ENCODE measurements around the gene RASD1. TPM values are rescaled to one million over a fixed set of nuclear protein-coding genes. Genes with fewer than 3 reads are reported as not detected.
A peak's percentile ranks its signal among the peaks of the same experiment; 100 is the strongest.

The RASD1 gene
- total RNA-seq, 1 experiment from 2014 or later, result 5.7 TPM

GRCh38 chr17:17523001-17523730, 27.0 kb upstream of the RASD1 start:
- Histone ChIP-seq H3T11ph (ENCODE audit: low read length) (no peak overlapping the region), H4K5ac (ENCODE audit: insufficient read length, low read depth, low read length) (no peak overlapping the region), H2BK5ac (ENCODE audit: insufficient read length, low read length) (no peak overlapping the region), H3K56ac (ENCODE audit: insufficient read length, low read depth, low read length) (no peak overlapping the region), H3K27me3 (ENCODE audit: insufficient read depth, low read length) (no peaks in the 10 kb centered on the region), H4K8ac (replicated peaks; ENCODE audit: insufficient read length, low read depth, low read length) (no peak overlapping the region), H3K23ac (ENCODE audit: insufficient read length, low read depth, low read length) (no peak overlapping the region), H2BK20ac (ENCODE audit: low read depth, low read length, poor library complexity, severe bottlenecking) (no peak overlapping the region), H2BK12ac (ENCODE audit: insufficient read length, low read depth, low read length) (no peak overlapping the region), H3K9me3 (ENCODE audit: control insufficient read depth, low read depth, low read length) (no peaks in the 10 kb centered on the region), H3K27ac (ENCODE audit: insufficient read length, low read depth, low read length) (no peak overlapping the region), H4K91ac (ENCODE audit: insufficient read length, low read depth, low read length) (no peak overlapping the region), H2BK120ac (ENCODE audit: low read depth, low read length, poor library complexity, severe bottlenecking) (no peak overlapping the region), H2BK15ac (ENCODE audit: low read depth, low read length) (no peak overlapping the region), H3K4me1 (ENCODE audit: insufficient read depth, low read length) (peaks cover 3% of the 10 kb centered on the region; the same call in 1 of the 2 replicates), H3K23me2 (ENCODE audit: insufficient read length, low read depth, low read length, poor library complexity, severe bottlenecking) (no peaks in the 10 kb centered on the region), H2AFZ (ENCODE audit: low read length) (no peak overlapping the region), H4K20me1 (ENCODE audit: control insufficient read depth, insufficient read depth, insufficient read length) (peaks cover 2% of the 10 kb centered on the region), H3K14ac (ENCODE audit: insufficient read depth, low read length) (no peak overlapping the region), H2AK5ac (ENCODE audit: insufficient read length, low read length) (no peak overlapping the region), H3K18ac (ENCODE audit: insufficient read length, low read depth, low read length) (no peak overlapping the region), H3K9ac (ENCODE audit: extremely low read depth, insufficient read length, low read length) (no peak overlapping the region), H3K79me2 (ENCODE audit: insufficient read depth, low read length) (no peaks in the 10 kb centered on the region), H3K4ac (ENCODE audit: low read depth, low read length) (no peak overlapping the region), H3K4me2 (ENCODE audit: insufficient read depth, insufficient read length, low read length) (no peak overlapping the region), H3K79me1 (ENCODE audit: insufficient read depth, low read depth, low read length, poor library complexity, severe bottlenecking) (no peaks in the 10 kb centered on the region)
- WGBS (ENCODE audit: extremely low coverage, insufficient read length, low lambda C conversion rate), result no CpG with 5 or more reads among the region's 14 CpGs
- peaks cover 0 to 14% (median 4%) of the 10 kb centered on the region in 3 experiments; a peak in 3 of 7 replicates for H3K36me3 Mint-ChIP-seq (ENCODE audit: insufficient read depth in 1 of 3, low read depth in 3 of 3)
- H3K27ac Mint-ChIP-seq, result peak overlapping the region; percentile 85 to 94 (median 93)
- H3K9me3 Mint-ChIP-seq, result peaks cover 0 to 3% of the 10 kb centered on the region in 2 experiments; a peak in 1 of 5 replicates
- peaks cover 27 to 35% of the 10 kb centered on the region in 2 experiments for H3K4me1 Mint-ChIP-seq
- DNase-seq, result peak; percentile 66
- H3K27me3 Mint-ChIP-seq (ENCODE audit: low read depth), result no peaks in the 10 kb centered on the region
- no peak for TF ChIP-seq CTCF (conservative IDR thresholded peaks at IDR 0.05)
- H3K4me3 Mint-ChIP-seq, result no peak overlapping the region
